Stimulated activated naive CD8-positive, alpha-beta T cell treated with anti-CD3 and anti-CD28 coated beads, Interleukin-15, amount 100 ng/mL, for 72 hours (primary cell): ENCODE measurements around the gene ABHD12B.
A peak's percentile ranks its signal among the peaks of the same experiment; 100 is the strongest.
"Not testable (repeated sequence)": the region's sequence is repeated elsewhere in the genome, so short reads cannot be mapped to it uniquely, and the experiment has no call there.

Experiments used
- ATAC-seq: fragments of 150-1000 bp; cut with Tn5 transposase; 2 replicates; pipeline ENCODE4 v1.10.0; 2021; ENCODE audit warnings: mild to moderate bottlenecking, moderate library complexity
- DNase-seq, 2 donors: peaks; one replicate each; pipeline ENCODE4 v3.0.0; 2021 to 2022
- H3K27ac Mint-ChIP-seq, 2 donors: one replicate each; pipeline ENCODE4 v1.8.0; 2022; ENCODE audit warnings: mild to moderate bottlenecking in 2 of 2, mixed read lengths in 2 of 2, moderate library complexity in 2 of 2
- H3K27me3 Mint-ChIP-seq: one replicate; pipeline ENCODE4 v1.8.0; 2022; ENCODE audit warnings: mixed read lengths
- H3K4me1 Mint-ChIP-seq: one replicate; pipeline ENCODE4 v1.8.0; 2022; ENCODE audit warnings: mild to moderate bottlenecking, mixed read lengths
- H3K4me3 Mint-ChIP-seq, 2 donors: one replicate each; pipeline ENCODE4 v1.8.0; 2022; ENCODE audit warnings: mild to moderate bottlenecking in 2 of 2, mixed read lengths in 2 of 2, moderate library complexity in 1 of 2
- H3K9me3 Mint-ChIP-seq, 2 donors: one replicate each; pipeline ENCODE4 v1.8.0; 2022; ENCODE audit warnings: mixed read lengths in 2 of 2

The ABHD12B gene

GRCh38 chr14:50932592-50933495 lies 61.0 kb downstream of the ABHD12B start:
- no peak for DNase-seq
- H3K9me3 Mint-ChIP-seq: no peaks in the 10 kb centered on the region
- peaks cover 6% of the 10 kb centered on the region for H3K27me3 Mint-ChIP-seq
- no peak overlapping the region for H3K27ac Mint-ChIP-seq
- no peak for ATAC-seq
- H3K4me3 Mint-ChIP-seq: no peak overlapping the region
- H3K4me1 Mint-ChIP-seq: peaks cover 6% of the 10 kb centered on the region

- Mint-ChIP-seq H3K9me3 (no peaks in the 10 kb centered on the region), H3K4me1 (peaks cover 6% of the 10 kb centered on the region), H3K27ac (no peak overlapping the region), H3K27me3 (peaks cover 8% of the 10 kb centered on the region), H3K4me3 (no peak overlapping the region)
- no peak for ATAC-seq
- no peak for DNase-seq
These were observed 63.5 kb downstream of the ABHD12B start for GRCh38 chr14:50935126-50936015.

- no peak for ATAC-seq
- Mint-ChIP-seq H3K9me3 (no peaks in the 10 kb centered on the region), H3K4me1 (peaks cover 6% of the 10 kb centered on the region), H3K4me3 (no peak overlapping the region), H3K27ac (no peak overlapping the region), H3K27me3 (peaks cover 15% of the 10 kb centered on the region)
- DNase-seq: no peak
These were observed 64.1 kb downstream of the ABHD12B start for GRCh38 chr14:50936016-50936340.

GRCh38 chr14:50936882-50937281 lies 65.0 kb downstream of the ABHD12B start:
- Mint-ChIP-seq H3K27me3 (peaks cover 24% of the 10 kb centered on the region), H3K27ac (no peak overlapping the region), H3K9me3 (no peaks in the 10 kb centered on the region), H3K4me3 (no peak overlapping the region), H3K4me1 (peaks cover 6% of the 10 kb centered on the region)
- ATAC-seq (peak; percentile 35), DNase-seq (no peak)

- H3K4me1 Mint-ChIP-seq: peaks cover 6% of the 10 kb centered on the region
- ATAC-seq: no peak
- no peak overlapping the region for H3K27ac Mint-ChIP-seq
- no peak for DNase-seq
- H3K27me3 Mint-ChIP-seq: peaks cover 27% of the 10 kb centered on the region
- no peaks in the 10 kb centered on the region for H3K9me3 Mint-ChIP-seq
- H3K4me3 Mint-ChIP-seq: no peak overlapping the region
These were observed 65.5 kb downstream of the ABHD12B start for GRCh38 chr14:50937325-50937724.

DNA sequence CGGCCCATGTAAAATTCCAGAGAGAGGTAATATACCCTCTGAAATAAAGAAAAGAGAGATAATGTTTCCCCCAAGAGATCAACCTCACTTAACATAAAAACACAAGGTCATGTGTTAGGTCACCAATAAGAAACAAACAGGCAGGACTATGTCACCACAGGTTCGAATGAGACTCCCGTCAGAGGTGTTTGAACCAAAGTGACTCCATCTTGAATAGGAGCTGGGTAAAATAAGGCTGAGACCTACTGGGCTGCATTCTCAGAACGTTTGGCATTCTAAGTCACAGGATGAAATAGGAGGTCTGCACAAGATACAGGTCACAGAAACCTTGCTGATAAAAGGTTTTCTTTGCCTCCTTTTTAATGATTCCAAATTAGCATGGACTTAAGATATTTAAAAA lies 65.9 kb downstream of the ABHD12B start:
- Mint-ChIP-seq H3K27ac (no peak overlapping the region), H3K4me1 (peaks cover 6% of the 10 kb centered on the region), H3K9me3 (no peaks in the 10 kb centered on the region), H3K27me3 (peaks cover 28% of the 10 kb centered on the region), H3K4me3 (no peak overlapping the region)
- ATAC-seq (no peak), DNase-seq (no peak)

- H3K27me3 Mint-ChIP-seq: peaks cover 51% of the 10 kb centered on the region
- H3K27ac Mint-ChIP-seq: no peak overlapping the region
- ATAC-seq (no peak), DNase-seq (no peak)
- H3K4me3 Mint-ChIP-seq: no peak overlapping the region
- H3K9me3 Mint-ChIP-seq: no peaks in the 10 kb centered on the region
- H3K4me1 Mint-ChIP-seq: peaks cover 26% of the 10 kb centered on the region
These were observed 69.3 kb downstream of the ABHD12B start for GRCh38 chr14:50941151-50941550.

DNA sequence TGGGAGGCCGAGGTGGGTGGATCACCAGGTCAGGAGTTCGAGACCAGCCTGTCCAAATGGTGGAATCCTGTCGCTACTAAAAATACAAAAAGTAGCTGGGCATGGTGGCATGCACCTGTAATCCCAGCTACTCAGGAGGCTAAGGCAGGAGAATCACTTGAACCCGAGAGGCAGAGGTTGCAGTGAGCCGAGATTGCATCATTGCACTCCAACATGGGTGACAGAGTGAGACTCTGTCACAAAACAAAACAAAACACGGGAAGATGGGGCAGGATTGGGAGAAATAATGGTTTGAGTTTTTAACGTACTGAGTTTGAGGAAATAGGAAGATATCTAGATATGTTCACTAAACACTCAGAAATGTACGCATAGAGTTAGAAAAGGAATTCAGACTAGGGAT lies 69.8 kb downstream of the ABHD12B start:
- not testable (repeated sequence) for H3K9me3 Mint-ChIP-seq, H3K4me3 Mint-ChIP-seq, DNase-seq, H3K27ac Mint-ChIP-seq, ATAC-seq
- H3K27me3 Mint-ChIP-seq: peaks cover 49% of the 10 kb centered on the region
- H3K4me1 Mint-ChIP-seq: peaks cover 24% of the 10 kb centered on the region

DNA sequence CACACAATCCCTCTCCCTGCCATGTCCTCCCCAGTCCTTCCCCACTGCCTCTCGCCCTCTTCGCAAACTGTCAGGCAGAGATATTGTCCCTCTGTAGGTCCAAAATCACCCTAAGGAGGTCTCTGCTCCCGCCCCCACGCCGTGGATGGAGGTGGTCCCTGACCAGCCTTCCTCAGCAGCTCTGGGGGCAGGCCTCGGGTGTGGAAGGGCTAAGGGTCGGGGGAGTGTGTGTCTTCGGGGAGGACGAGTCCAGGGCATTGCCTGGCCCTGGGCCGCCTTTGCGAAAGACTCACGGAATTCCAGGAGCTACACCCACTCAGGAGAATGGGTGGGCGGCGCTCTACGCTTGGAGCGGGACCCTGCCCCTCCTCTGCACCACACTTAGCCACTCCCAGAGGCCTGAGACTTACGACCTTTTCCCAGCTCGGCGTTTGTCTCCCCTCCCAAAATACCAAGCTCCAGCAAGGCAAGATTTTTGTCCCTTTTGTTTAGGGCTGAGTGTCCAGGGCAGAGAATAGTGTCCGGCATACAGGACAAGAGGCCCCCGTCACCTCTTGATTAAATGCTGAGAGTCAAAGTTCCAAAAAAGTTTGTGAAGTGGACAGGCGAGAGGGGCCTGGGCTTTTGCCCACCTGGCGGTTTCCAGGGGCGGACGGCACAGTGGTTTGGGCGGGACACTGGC lies 71.5 kb downstream of the ABHD12B start:
- Mint-ChIP-seq H3K4me3 (peak overlapping the region; percentile 63 to 84), H3K4me1 (peaks cover 20% of the 10 kb centered on the region), H3K9me3 (no peaks in the 10 kb centered on the region), H3K27ac (peak overlapping the region in 1 of 2 donors; percentile 43), H3K27me3 (peaks cover 46% of the 10 kb centered on the region)
- ATAC-seq (no peak), DNase-seq (no peak)

- DNase-seq (peak; percentile 32 to 35), ATAC-seq (peak; percentile 77)
- peaks cover 20% of the 10 kb centered on the region for H3K4me1 Mint-ChIP-seq
- peak within 1 kb of the TSS in 1 of 2 donors; percentile 88 for H3K27ac Mint-ChIP-seq
- no peaks in the 10 kb centered on the region for H3K9me3 Mint-ChIP-seq
- peaks cover 46% of the 10 kb centered on the region for H3K27me3 Mint-ChIP-seq
- peak within 1 kb of the TSS; percentile 87 to 89 for H3K4me3 Mint-ChIP-seq
These were observed 72.2 kb downstream of the ABHD12B start, which contains the start of gene PYGL for GRCh38 chr14:50943943-50944646. PYGL (minus strand) TSS chr14:50944483; CDS start chr14:50944403, 80 bp downstream.

DNA sequence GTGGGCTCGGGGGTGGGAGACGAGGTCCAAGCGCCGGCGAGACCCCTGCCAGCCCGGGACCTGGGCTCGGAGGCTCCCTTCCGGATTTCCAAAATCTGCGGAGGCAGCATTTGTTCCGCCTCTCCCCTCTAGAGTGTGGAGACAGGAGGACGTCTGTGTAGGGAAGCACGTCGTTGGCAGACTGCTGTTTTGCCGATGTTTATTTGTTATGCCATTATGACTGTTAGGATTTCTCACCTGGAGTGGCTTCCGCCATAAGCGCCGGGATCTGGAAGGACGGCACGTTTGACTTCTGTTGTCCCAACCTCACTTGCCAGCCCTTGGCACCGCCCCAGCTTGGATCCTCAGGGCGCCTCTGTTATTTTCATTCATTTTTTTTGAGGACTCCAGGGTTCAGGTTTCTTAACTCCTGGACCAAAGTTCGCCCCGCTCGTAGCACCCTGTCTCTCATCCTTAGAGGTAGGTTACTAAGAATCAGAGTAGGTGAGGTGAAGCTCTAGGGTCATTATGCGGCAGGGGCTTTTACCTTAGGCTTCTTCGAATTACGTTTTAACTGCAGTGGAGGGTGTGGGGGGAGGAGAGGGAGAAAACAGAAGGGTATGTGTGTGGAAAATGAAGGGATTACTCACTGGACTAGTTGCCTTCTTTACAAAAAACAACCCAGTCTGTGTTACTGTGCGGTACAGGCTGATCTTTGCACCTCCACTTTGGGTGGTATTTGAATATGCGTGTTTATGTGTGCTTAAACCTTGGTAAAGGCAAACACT lies 73.0 kb downstream of the ABHD12B start:
- H3K9me3 Mint-ChIP-seq: no peaks in the 10 kb centered on the region

GRCh38 chr14:50946234-50946935 lies 74.5 kb downstream of the ABHD12B start:
- Mint-ChIP-seq H3K9me3 (no peaks in the 10 kb centered on the region), H3K27me3 (peaks cover 33% of the 10 kb centered on the region), H3K4me3 (no peak overlapping the region), H3K4me1 (peaks cover 20% of the 10 kb centered on the region), H3K27ac (no peak overlapping the region)
- DNase-seq: no peak
- no peak for ATAC-seq

More for the DNA sequence above, 73.0 kb downstream of the ABHD12B start:
- H3K27ac Mint-ChIP-seq: peak overlapping the region in 1 of 2 donors; percentile 88
- H3K4me3 Mint-ChIP-seq: peak overlapping the region; percentile 87 to 89
- DNase-seq (peak; percentile 7 to 15), ATAC-seq (peak; percentile 71)
- H3K4me1 Mint-ChIP-seq: peaks cover 20% of the 10 kb centered on the region
- peaks cover 46% of the 10 kb centered on the region for H3K27me3 Mint-ChIP-seq

- peaks cover 25% of the 10 kb centered on the region for H3K27me3 Mint-ChIP-seq
- H3K4me1 Mint-ChIP-seq: peaks cover 20% of the 10 kb centered on the region
- H3K27ac Mint-ChIP-seq: no peak overlapping the region
- ATAC-seq (no peak), DNase-seq (no peak)
- H3K4me3 Mint-ChIP-seq: no peak overlapping the region
- H3K9me3 Mint-ChIP-seq: no peaks in the 10 kb centered on the region
These were observed 75.6 kb downstream of the ABHD12B start for GRCh38 chr14:50947446-50947845.

DNA sequence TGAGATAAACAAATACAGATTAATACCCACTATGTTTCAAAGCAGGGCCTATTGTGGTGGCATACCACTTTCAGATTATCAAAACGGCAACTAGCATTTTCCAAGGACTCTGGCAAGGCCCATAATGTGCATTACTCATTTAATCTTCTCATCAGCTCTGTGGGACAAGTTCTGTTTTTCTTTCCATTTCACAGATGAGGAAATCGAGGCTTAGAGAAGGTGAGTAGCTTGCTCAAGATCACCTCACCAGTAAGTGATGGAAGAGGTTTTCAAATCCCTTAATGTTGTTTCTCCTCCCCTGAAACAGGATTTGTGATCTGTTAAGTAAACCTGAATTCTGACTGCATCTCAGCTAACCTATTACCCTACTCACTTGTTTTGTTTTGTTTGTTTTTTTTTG lies 76.4 kb downstream of the ABHD12B start:
- no peak overlapping the region for H3K4me3 Mint-ChIP-seq
- peaks cover 19% of the 10 kb centered on the region for H3K27me3 Mint-ChIP-seq
- no peak for DNase-seq
- no peaks in the 10 kb centered on the region for H3K9me3 Mint-ChIP-seq
- H3K4me1 Mint-ChIP-seq: peaks cover 17% of the 10 kb centered on the region
- ATAC-seq: no peak
- H3K27ac Mint-ChIP-seq: no peak overlapping the region
